ENCODE data around the gene WDTC1. TPM values are rescaled to one million over a fixed set of nuclear protein-coding genes. Genes with fewer than 3 reads are reported as not detected.

WDTC1 gene
- total and polyA plus RNA-seq, 9 of the 15 experiments (the other 6 are each of a cell fraction or from before 2014, with no cell fraction given): 0.18 to 32.3 (median 8.8) TPM

- peak; percentile 96 for TF ChIP-seq RREB1 (CRISPR knock-in tag; IDR thresholded peaks at IDR 0.05)
- TF ChIP-seq RBM25 (IDR thresholded peaks at IDR 0.05; ENCODE audit: low read depth, low read length, severe bottlenecking): peak; percentile 64
- 0 out of 2 replicates have a peak, but pooled peaks have one; percentile 26 for TF ChIP-seq ZNF197 (CRISPR knock-in tag; IDR thresholded peaks at IDR 0.05; ENCODE audit: low read depth)
- TF ChIP-seq NELFE (IDR thresholded peaks at IDR 0.05; ENCODE audit: insufficient read depth, insufficient read length): no peak
- TF ChIP-seq GATAD2A (IDR thresholded peaks at IDR 0.05): peak; percentile 68; the same call in 1 of the 2 replicates
- TF ChIP-seq SPI1 (IDR thresholded peaks at IDR 0.05; ENCODE audit: borderline replicate concordance, low read depth, low read length): peak; percentile 80
- TF ChIP-seq FOXP1 (CRISPR knock-in tag; IDR thresholded peaks at IDR 0.05): peak; percentile 99
- peak; percentile 48; the same call in 1 of the 2 replicates for TF ChIP-seq PTBP1 (IDR thresholded peaks at IDR 0.05; ENCODE audit: low read depth, low read length)
- no peak for TF ChIP-seq KAT2B (IDR thresholded peaks at IDR 0.05; ENCODE audit: low read depth, low read length)
- peak; percentile 96 for TF ChIP-seq ATF6 (CRISPR knock-in tag; IDR thresholded peaks at IDR 0.05)
- peak; percentile 95 for TF ChIP-seq CHAMP1 (IDR thresholded peaks at IDR 0.05)
- peak; percentile 99 for TF ChIP-seq CTBP1 (IDR thresholded peaks at IDR 0.05; ENCODE audit: borderline replicate concordance)
- TF ChIP-seq ZNF311 (CRISPR knock-in tag; IDR thresholded peaks at IDR 0.05): no peak
- peak in 1 of 3 experiments; percentile 35; a peak in 2 of 6 replicates for TF ChIP-seq CTCF (IDR thresholded peaks at IDR 0.05 in 2 of 3, conservative IDR thresholded peaks at IDR 0.05 in 1 of 3; ENCODE audit: insufficient read depth in 2 of 3, low read depth in 1 of 3, low read length in 3 of 3)
- no peak; the same call in 1 of the 2 replicates for TF ChIP-seq KAT8 (IDR thresholded peaks at IDR 0.05; ENCODE audit: low read depth)
Observed at GRCh38 chr1:27321813-27322568, 87.6 kb downstream of the WDTC1 start, which contains the start of gene TMEM222 (continued).

All from K562 (cell line).